Activated CD4-positive, alpha-beta T cell treated with anti-CD3 and anti-CD28 coated beads for 36 hours (primary cell): ENCODE data around the gene ZNF862. TPM values are rescaled to one million over a fixed set of nuclear protein-coding genes. Genes with fewer than 3 reads are reported as not detected.
A peak's percentile ranks its signal among the peaks of the same experiment; 100 is the strongest.

Experiments
- ATAC-seq: fragments of 200-7000 bp; cut with Tn5 transposase; one replicate; pipeline ENCODE4 v1.10.0; 2021; ENCODE audit warnings: mild to moderate bottlenecking, moderate library complexity
- CTCF ChIA-PET: fragments of 350-600 bp; sonication (Branson Sonifier 250); formaldehyde crosslinking; loops from one replicate; lab custom pipeline; 2021; ENCODE audit warnings: antibody characterized with exemption; lab: Charles Lee
- POLR2A ChIA-PET: fragments of 350-600 bp; sonication (Branson Sonifier 250); formaldehyde crosslinking; loops from one replicate; lab custom pipeline; 2021; ENCODE audit warnings: antibody characterized with exemption, inconsistent platforms; lab: Charles Lee
- DNase-seq: peaks from one replicate; pipeline ENCODE4 v3.0.0-alpha.2; 2020
- H3K27ac Mint-ChIP-seq: one replicate; pipeline ENCODE4 v1.8.0; 2021; ENCODE audit warnings: mixed read lengths
- H3K27me3 Mint-ChIP-seq: one replicate; pipeline ENCODE4 v1.8.0; 2021; ENCODE audit warnings: mixed read lengths
- H3K36me3 Mint-ChIP-seq: one replicate; pipeline ENCODE4 v1.8.0; 2021; ENCODE audit warnings: low read depth, mixed read lengths
- H3K4me1 Mint-ChIP-seq: one replicate; pipeline ENCODE4 v1.8.0; 2021; ENCODE audit warnings: mixed read lengths
- H3K4me3 Mint-ChIP-seq: one replicate; pipeline ENCODE4 v1.8.0; 2021; ENCODE audit warnings: mild to moderate bottlenecking, moderate library complexity, mixed read lengths
- H3K9me3 Mint-ChIP-seq: one replicate; pipeline ENCODE4 v1.8.0; 2021; ENCODE audit warnings: low read depth, mixed read lengths
- intact Hi-C, 2 experiments: fragments of 100-400 bp; cut with DNase I in 1 of 2; cut with micrococcal nuclease in 1 of 2; formaldehyde crosslinking; loops; one replicate each; pipeline versions ENCODE4 v1.14.2 to v1.15.1; 2022 to 2024; cut with DNase I, micrococcal nuclease
- total RNA-seq, 2 experiments: library from RNA; stranded (reverse); gene quantifications; one replicate each; pipeline ENCODE4 v1.2.3, GENCODE V29; 2021

Gene ZNF862
- total RNA-seq, 2 experiments from 2014 or later, result 17.6 to 18.3 TPM

DNA sequence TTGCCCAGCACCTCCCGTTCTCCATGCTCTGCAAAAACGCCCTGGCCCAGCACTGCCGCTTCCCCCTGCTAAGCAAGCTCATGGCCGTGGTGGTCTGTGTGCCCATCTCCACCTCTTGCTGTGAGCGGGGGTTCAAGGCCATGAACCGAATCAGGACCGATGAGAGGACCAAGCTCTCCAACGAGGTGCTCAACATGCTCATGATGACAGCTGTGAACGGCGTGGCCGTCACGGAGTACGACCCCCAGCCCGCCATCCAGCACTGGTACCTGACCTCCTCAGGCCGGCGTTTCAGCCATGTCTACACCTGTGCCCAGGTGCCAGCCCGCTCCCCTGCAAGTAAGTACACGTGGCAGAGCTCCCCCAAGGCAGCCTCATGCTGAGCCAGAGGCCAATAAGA lies 24.0 kb downstream of the ZNF862 start:
- ATAC-seq (no peak), DNase-seq (no peak)
- intact Hi-C loops, result no loop called here
- POLR2A ChIA-PET, result no interaction called here
- Mint-ChIP-seq H3K27ac (no peak overlapping the region), H3K36me3 (peaks cover 21% of the 10 kb centered on the region), H3K9me3 (no peaks in the 10 kb centered on the region), H3K4me1 (peaks cover 51% of the 10 kb centered on the region), H3K27me3 (no peaks in the 10 kb centered on the region), H3K4me3 (no peak overlapping the region)
- CTCF ChIA-PET, result interaction anchor here (1.7 to 3.8 kb wide), 2 partner anchors 8 to 13 kb away, joined by 4 to 26 read pairs; no protein-coding TSS in a partner anchor

DNA sequence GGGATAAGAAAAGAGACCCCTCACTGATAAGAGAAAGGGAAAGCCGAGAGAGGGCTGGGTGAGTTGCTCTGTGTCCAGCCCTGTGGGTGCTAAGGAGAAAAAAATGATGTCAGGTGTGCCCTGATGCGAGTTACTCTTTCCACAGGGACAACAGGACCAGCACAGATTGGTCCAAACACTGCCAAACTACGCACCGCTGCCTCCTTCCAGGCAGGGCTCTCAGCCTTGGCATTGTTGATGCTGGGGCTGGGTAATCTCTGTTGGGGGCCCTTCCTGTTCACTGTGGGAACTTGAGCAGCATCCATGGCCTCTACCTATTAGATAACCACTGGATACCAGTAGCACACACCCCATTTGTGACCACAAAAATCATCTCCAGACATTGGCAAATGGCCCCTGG lies 25.3 kb downstream of the ZNF862 start:
- Mint-ChIP-seq H3K27ac (no peak overlapping the region), H3K9me3 (no peaks in the 10 kb centered on the region), H3K4me1 (peaks cover 54% of the 10 kb centered on the region), H3K4me3 (no peak overlapping the region), H3K36me3 (peaks cover 27% of the 10 kb centered on the region), H3K27me3 (no peaks in the 10 kb centered on the region)
- ATAC-seq (no peak), DNase-seq (no peak)
- intact Hi-C loops, result no loop called here
- ChIA-PET POLR2A (no interaction called here), CTCF (no interaction called here)

DNA sequence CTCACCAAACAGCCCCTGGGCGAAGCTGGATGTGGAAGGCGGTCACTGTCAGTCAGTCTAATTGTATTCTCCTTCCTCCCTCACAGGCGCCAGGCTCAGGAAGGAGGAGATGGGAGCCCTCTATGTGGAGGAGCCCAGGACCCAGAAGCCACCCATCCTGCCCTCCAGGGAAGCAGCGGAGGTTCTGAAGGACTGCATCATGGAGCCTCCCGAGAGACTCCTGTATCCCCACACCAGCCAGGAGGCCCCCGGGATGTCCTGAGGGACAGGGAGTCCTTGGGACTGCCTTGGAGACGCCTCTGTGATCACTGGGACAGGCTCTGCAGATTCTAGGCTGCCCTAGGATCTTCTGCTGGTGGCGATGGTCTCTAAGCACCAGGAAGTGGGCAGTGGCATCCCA lies 25.8 kb downstream of the ZNF862 start:
- H3K9me3 Mint-ChIP-seq, result no peaks in the 10 kb centered on the region
- peaks cover 58% of the 10 kb centered on the region for H3K4me1 Mint-ChIP-seq
- H3K36me3 Mint-ChIP-seq, result peaks cover 31% of the 10 kb centered on the region
- POLR2A ChIA-PET, result no interaction called here
- no peaks in the 10 kb centered on the region for H3K27me3 Mint-ChIP-seq
- no peak overlapping the region for H3K4me3 Mint-ChIP-seq
- no peak for DNase-seq
- intact Hi-C loops, result no loop called here
- peak overlapping the region; percentile 89 for H3K27ac Mint-ChIP-seq
- ATAC-seq, result no peak
- CTCF ChIA-PET, result no interaction called here

DNA sequence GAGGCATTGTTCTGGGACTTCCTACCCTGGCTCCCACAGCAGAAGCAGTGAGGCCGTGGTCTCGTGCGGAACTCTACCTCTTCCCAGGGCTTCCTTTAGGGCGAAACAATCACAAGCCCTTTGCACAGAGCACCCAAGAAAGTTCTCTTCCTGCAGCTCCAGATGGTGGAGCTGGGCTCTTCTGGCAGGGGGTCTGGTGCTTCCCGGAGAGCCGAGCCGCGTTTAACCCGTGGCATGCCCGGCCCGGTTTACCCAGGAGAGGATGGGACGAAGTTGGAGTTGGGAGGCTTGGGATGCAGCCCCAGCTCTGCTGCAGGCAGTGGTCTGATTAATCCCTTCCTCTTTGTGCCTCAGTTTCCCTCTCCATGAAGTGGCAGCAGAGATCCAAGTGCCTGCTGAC lies 26.6 kb downstream of the ZNF862 start:
- ChIA-PET CTCF (interaction anchor here (1.1 kb wide), 1 partner anchor 19 kb away, joined by 3 read pairs; no protein-coding TSS in a partner anchor), POLR2A (no interaction called here)
- H3K4me3 Mint-ChIP-seq, result no peak overlapping the region
- H3K9me3 Mint-ChIP-seq, result no peaks in the 10 kb centered on the region
- peaks cover 65% of the 10 kb centered on the region for H3K4me1 Mint-ChIP-seq
- DNase-seq (no peak), ATAC-seq (no peak)
- intact Hi-C loops, result no loop called here
- no peaks in the 10 kb centered on the region for H3K27me3 Mint-ChIP-seq
- H3K36me3 Mint-ChIP-seq, result peaks cover 29% of the 10 kb centered on the region
- H3K27ac Mint-ChIP-seq, result peak overlapping the region; percentile 89

DNA sequence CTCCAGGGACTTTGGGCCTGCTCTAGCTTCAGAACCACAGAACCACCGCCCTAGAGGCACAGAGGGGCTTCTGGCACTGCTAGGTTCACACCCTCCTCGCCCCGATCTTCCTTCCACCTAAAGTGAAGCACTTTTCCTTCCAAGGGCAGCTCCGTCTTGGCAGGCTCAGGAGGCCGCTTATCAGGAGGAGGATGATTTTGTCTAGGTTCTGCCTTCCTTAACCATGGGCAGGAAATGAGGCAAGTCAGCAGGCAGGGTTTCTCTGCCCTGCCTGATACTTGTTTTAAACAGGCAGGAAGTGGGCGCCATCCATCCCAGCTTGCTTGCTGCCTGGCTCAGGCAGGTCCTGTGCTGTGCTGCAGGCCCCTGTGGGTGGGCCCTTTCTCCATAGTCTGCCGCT lies 27.3 kb downstream of the ZNF862 start:
- Mint-ChIP-seq H3K9me3 (no peaks in the 10 kb centered on the region), H3K27ac (peak overlapping the region; percentile 89), H3K4me3 (no peak overlapping the region), H3K36me3 (peaks cover 29% of the 10 kb centered on the region), H3K27me3 (no peaks in the 10 kb centered on the region), H3K4me1 (peaks cover 69% of the 10 kb centered on the region)
- intact Hi-C loops, result no loop called here
- CTCF ChIA-PET, result interaction anchor here (1.1 kb wide), 1 partner anchor 18 kb away, joined by 3 read pairs; no protein-coding TSS in a partner anchor
- POLR2A ChIA-PET, result no interaction called here
- ATAC-seq (peak; percentile 70), DNase-seq (peak; percentile 77)

DNA sequence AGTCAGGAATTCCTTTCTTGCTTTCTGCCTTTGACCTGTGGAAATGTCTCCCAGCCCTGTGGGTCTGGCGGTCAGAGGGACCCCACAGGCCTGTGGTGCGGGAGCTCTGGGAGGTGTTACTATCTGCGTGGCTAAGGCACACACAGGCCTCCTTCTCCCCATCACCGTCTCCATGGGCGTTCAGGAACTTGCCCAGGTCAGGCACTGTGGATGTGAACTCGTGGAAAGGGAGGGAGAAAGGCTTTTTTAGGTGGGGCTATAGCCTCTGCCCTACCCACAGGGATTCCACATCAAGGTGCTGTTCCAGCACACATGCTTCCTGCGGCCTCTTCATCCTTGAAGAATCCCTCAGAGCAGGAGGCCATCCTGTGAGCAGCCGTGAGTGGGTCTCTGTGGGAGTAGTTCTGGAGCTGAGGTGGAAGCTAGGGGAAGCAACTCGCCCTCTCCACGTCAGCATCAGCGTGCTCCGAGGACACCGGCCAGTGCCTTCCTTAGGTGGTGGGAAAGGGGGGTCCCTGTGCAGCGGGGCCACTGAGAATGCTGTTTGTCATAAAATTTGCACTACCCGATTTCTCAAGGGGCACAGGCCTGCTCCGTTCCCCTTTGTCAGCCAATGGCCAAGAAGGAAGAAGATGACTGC lies 28.1 kb downstream of the ZNF862 start:
- intact Hi-C loops, result no loop called here
- H3K9me3 Mint-ChIP-seq, result no peaks in the 10 kb centered on the region
- ChIA-PET CTCF (no interaction called here), POLR2A (no interaction called here)
- DNase-seq, result no peak
- H3K4me3 Mint-ChIP-seq, result no peak overlapping the region
- no peaks in the 10 kb centered on the region for H3K27me3 Mint-ChIP-seq
- H3K27ac Mint-ChIP-seq, result peak overlapping the region; percentile 89
- H3K36me3 Mint-ChIP-seq, result peaks cover 24% of the 10 kb centered on the region
- peaks cover 76% of the 10 kb centered on the region for H3K4me1 Mint-ChIP-seq
- ATAC-seq, result no peak

DNA sequence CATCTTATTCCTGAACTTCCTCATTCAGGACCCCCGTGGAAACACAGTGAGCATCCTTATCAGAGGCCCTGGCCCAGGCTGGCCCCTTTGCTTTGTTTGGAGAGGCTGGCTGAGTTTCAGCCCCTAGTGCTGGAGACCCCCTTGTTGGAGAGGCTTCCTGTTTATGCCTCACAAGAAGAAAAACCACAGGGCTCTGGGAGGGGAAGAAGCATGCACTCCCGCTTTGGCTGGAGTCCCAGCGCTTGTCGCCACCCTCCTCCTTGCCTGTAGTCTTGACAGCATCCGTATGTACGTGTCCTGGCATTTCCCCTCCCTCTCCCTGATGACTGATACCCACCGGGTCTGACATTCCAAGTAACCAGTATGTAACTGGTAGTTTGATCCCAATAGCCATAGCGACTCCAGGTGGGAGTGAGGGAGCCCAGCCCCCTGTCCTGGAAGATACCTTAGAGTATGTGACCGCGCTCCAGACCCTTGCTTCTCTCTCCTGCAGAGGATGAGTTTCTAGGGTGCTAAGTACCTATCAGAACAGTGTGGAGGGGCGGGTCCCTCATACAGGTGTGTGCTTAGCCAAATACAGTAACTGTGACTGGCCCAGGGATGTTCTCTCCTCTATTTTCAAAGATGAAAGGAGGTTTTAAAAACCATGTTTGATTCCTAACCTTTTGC lies 28.7 kb downstream of the ZNF862 start:
- ChIA-PET CTCF (interaction anchor here (0.8 kb wide), 1 partner anchor 241 kb away, joined by 3 read pairs; no protein-coding TSS in a partner anchor), POLR2A (interaction anchor here (1.1 kb wide), 1 partner anchor 12 kb away, joined by 3 read pairs; no protein-coding TSS in a partner anchor)
- ATAC-seq, result no peak
- Mint-ChIP-seq H3K4me1 (peaks cover 81% of the 10 kb centered on the region), H3K36me3 (peaks cover 20% of the 10 kb centered on the region), H3K9me3 (no peaks in the 10 kb centered on the region), H3K27ac (peak overlapping the region; percentile 89), H3K4me3 (no peak overlapping the region), H3K27me3 (no peaks in the 10 kb centered on the region)
- DNase-seq, result no peak
- intact Hi-C loops, result no loop called here

DNA sequence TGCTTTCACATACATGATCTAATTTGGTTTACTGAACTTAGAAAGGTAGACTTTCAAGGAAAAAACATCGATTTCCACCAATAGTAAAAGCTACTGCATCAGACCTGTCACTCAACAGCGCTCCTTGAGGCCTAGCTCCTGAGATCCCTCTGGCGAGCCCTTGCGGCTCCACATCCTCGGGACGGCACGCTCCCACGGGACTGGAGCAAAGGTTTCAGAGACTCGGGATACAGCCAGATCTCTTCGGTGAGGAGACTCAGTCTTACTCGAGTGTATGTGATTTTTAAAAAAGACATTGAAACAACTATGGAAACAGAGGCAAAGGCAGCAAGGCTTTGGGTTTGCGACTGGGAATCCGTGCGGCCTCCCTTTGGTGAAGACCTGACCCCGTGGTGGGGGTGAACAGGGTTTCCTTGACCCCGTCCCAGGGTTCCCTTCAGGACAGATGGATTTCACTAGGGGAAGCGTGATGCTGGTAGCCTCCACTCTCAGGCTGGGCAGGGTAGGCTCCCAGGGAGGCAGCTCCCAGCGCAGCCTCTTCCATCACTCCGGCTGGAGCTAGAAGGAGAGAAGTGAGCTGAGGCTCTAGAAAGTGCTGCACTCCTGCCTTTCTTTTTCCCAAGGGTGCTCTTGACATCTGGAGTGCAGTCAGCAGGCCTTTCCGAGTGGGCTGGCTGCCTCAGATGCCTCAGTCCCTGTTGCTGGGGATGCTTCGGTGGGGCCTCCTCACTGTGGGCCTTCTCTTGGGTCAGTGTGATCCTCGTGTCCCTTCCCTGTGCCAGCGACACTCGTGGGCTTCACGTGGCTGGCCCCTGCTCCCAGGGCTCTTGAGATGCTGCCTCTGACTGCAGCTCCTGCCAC lies 29.8 kb downstream of the ZNF862 start:
- H3K27ac Mint-ChIP-seq, result peak overlapping the region; percentile 89
- ATAC-seq, result no peak
- no peaks in the 10 kb centered on the region for H3K27me3 Mint-ChIP-seq
- peaks cover 20% of the 10 kb centered on the region for H3K36me3 Mint-ChIP-seq
- H3K4me1 Mint-ChIP-seq, result peaks cover 88% of the 10 kb centered on the region
- DNase-seq, result no peak
- intact Hi-C loops, result no loop called here
- POLR2A ChIA-PET, result interaction anchor here (1.0 to 1.1 kb wide), 2 partner anchors 13 to 30 kb away, joined by 3 read pairs; partner anchors contain the start of gene ZNF862
- no peaks in the 10 kb centered on the region for H3K9me3 Mint-ChIP-seq
- no peak overlapping the region for H3K4me3 Mint-ChIP-seq
- CTCF ChIA-PET, result interaction anchor here (0.6 to 0.8 kb wide), 2 partner anchors 242 to 314 kb away, joined by 3 read pairs; no protein-coding TSS in a partner anchor

DNA sequence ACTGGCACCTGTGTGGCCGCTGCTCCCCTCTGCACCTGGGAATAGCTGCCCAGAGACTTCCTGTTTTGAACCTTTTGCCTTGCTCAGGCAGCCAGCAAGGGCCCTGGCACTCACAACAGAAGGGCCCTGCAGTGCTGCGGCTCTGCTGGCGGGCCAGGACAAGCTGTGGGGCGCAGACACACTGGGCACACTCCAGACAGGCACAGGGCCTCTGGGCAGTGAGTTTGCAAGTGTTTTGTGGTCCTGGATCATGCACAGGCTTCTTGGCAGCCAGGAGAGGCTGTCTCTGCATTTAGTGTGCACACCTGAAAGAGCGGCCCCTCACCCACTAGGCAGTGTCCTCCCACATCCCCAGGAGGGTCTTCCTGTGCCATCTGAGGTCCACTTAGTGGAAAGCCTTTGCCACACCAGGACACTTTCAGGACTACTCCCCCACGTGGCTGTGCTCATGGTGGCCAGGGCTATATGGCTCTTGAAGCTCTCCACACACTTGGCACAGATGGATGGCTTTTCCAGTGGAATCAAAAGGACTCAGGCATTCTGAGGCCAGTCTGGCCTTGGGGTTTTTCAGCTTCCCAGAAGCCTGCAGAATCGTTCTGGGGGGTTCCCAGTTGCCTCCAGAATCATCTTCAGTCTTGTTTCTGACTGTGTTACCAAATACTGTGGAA lies 30.6 kb downstream of the ZNF862 start:
- Mint-ChIP-seq H3K27ac (peak overlapping the region; percentile 83), H3K9me3 (no peaks in the 10 kb centered on the region), H3K4me3 (no peak overlapping the region), H3K4me1 (peaks cover 85% of the 10 kb centered on the region), H3K36me3 (peaks cover 20% of the 10 kb centered on the region), H3K27me3 (no peaks in the 10 kb centered on the region)
- intact Hi-C loops, result no loop called here
- DNase-seq, result no peak
- ChIA-PET POLR2A (interaction anchor here (1.0 kb wide), 1 partner anchor 31 kb away, joined by 3 read pairs; the partner anchor contains the start of gene ZNF862), CTCF (interaction anchor here (0.6 to 3.3 kb wide), 4 partner anchors 8 to 313 kb away, joined by 3 to 26 read pairs (median 5); no protein-coding TSS in a partner anchor)
- no peak for ATAC-seq

DNA sequence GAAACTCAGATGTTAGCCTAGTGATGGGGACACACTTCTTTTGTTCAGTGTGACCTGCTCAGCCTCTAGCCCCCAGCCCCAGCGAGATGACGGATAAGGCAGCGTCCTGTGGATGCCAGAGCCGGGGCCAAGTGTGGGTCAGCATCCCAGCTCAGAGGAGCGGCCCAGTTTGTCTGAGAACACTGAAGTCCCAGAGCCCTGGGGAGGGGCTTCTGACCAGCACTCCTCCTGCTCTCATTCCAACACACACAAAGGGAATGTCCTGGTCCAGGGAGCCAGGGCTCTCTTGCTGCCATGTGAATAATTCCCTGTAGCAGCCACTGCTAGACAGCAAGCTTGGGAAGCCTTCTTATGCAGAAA lies 31.1 kb downstream of the ZNF862 start:
- ChIA-PET CTCF (interaction anchor here (1.2 to 3.3 kb wide), 5 partner anchors 9 to 30 kb away, joined by 4 to 26 read pairs (median 6); partner anchors contain the start of gene ZNF862), POLR2A (interaction anchor here (1.4 kb wide), 1 partner anchor 15 kb away, joined by 4 read pairs; no protein-coding TSS in a partner anchor)
- no peak overlapping the region for H3K4me3 Mint-ChIP-seq
- intact Hi-C loops, result no loop called here
- ATAC-seq (no peak), DNase-seq (no peak)
- peaks cover 85% of the 10 kb centered on the region for H3K4me1 Mint-ChIP-seq
- H3K36me3 Mint-ChIP-seq, result peaks cover 19% of the 10 kb centered on the region
- no peaks in the 10 kb centered on the region for H3K27me3 Mint-ChIP-seq
- peak overlapping the region; percentile 83 for H3K27ac Mint-ChIP-seq
- H3K9me3 Mint-ChIP-seq, result no peaks in the 10 kb centered on the region
